Calu3 (cell line): ENCODE data around the gene ZNF277. TPM values are rescaled to one million over a fixed set of nuclear protein-coding genes. Genes with fewer than 3 reads are reported as not detected.

Source experiments
- BruUV-seq: library from RNA; stranded (reverse); fragments of 400-500 nt; replicated peaks from 2 replicates; lab custom pipeline; 2021; lab: Mats Ljungman, UMichigan
- CTCF ChIA-PET: fragments of 300-600 bp; sonication (Branson Sonifier 250); formaldehyde crosslinking; loops from one replicate; lab custom pipeline; 2022; ENCODE audit warnings: antibody characterized with exemption; lab: Charles Lee
- DNase-seq: peaks from one replicate; pipeline ENCODE4 v3.0.0; 2022
- H3K27ac Mint-ChIP-seq: one replicate; pipeline ENCODE4 v1.8.0; 2022; ENCODE audit warnings: mixed read lengths; ENCODE audit not compliant: unreplicated experiment
- H3K27me3 Mint-ChIP-seq: one replicate; pipeline ENCODE4 v1.8.0; 2022; ENCODE audit warnings: mixed read lengths; ENCODE audit not compliant: unreplicated experiment
- H3K36me3 Mint-ChIP-seq: one replicate; pipeline ENCODE4 v1.8.0; 2022; ENCODE audit warnings: mild to moderate bottlenecking, moderate library complexity, mixed read lengths; ENCODE audit not compliant: insufficient read depth, unreplicated experiment
- H3K4me1 Mint-ChIP-seq: one replicate; pipeline ENCODE4 v1.8.0; 2022; ENCODE audit warnings: mild to moderate bottlenecking, low read depth, mixed read lengths; ENCODE audit not compliant: unreplicated experiment
- H3K4me3 Mint-ChIP-seq: one replicate; pipeline ENCODE4 v1.8.0; 2022; ENCODE audit warnings: mild to moderate bottlenecking, low read depth, moderate library complexity, mixed read lengths; ENCODE audit not compliant: unreplicated experiment
- H3K9me3 Mint-ChIP-seq: one replicate; pipeline ENCODE4 v1.8.0; 2022; ENCODE audit warnings: low read depth, mixed read lengths; ENCODE audit not compliant: unreplicated experiment
- intact Hi-C: fragments of 100-400 bp; cut with micrococcal nuclease; formaldehyde crosslinking; loops from one replicate; pipeline ENCODE4 v1.10.0; 2022; ENCODE audit not compliant: unreplicated experiment
- total RNA-seq: library from RNA; stranded (reverse); gene quantifications from 2 replicates; pipeline ENCODE4 v1.2.3, GENCODE V29; 2022
- TF ChIP-seq, protein P1 (sequence below): fragments of 200-600 bp; IDR thresholded peaks from one replicate; pipeline ENCODE4 v1.8.0; 2022; ENCODE audit warnings: antibody characterized with exemption; ENCODE audit not compliant: unreplicated experiment

The ZNF277 gene
- total RNA-seq, 1 experiment from 2014 or later: 18.1 TPM

DNA sequence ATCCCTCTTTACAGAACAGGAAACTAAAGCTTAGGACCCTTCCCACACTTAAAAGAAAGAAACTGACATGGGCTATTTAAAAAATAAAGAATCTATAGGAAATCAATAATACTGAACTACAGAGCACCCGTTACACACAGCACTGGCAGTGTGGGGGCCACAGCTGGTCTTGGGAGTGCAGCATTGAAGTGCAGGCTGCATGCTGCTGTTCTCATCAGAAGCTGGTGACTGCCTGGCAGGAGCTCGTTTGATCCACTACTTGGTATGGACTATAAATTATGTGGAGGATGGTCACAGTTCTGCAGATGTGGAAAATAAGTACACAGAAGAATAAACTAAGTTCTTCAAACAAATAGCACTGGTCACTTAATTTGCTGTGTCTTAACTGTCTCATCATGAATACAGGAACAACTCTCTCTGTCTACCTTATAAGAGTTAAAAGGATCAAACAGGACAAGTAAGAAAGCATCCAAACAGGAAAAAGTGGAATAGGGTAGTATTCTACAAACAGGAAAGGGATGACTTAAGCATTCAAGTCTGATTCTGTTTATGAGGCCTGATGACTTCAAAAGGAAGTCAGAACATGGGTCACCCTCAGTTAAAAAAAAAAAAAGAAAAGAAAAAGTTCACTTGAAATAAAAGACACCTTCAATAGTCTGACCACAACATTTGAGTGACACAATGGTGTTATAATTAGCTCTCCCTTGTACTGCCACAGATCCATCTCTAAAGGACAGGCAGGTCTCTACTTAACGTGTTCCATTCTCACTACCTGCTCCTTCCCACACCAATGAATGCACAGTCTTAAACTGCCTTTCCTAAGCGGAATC lies 21.3 kb upstream of the ZNF277 start:
- no peaks in the 10 kb centered on the region for H3K36me3 Mint-ChIP-seq
- no TSS peak for BruUV-seq
- TF ChIP-seq, protein P1, sequence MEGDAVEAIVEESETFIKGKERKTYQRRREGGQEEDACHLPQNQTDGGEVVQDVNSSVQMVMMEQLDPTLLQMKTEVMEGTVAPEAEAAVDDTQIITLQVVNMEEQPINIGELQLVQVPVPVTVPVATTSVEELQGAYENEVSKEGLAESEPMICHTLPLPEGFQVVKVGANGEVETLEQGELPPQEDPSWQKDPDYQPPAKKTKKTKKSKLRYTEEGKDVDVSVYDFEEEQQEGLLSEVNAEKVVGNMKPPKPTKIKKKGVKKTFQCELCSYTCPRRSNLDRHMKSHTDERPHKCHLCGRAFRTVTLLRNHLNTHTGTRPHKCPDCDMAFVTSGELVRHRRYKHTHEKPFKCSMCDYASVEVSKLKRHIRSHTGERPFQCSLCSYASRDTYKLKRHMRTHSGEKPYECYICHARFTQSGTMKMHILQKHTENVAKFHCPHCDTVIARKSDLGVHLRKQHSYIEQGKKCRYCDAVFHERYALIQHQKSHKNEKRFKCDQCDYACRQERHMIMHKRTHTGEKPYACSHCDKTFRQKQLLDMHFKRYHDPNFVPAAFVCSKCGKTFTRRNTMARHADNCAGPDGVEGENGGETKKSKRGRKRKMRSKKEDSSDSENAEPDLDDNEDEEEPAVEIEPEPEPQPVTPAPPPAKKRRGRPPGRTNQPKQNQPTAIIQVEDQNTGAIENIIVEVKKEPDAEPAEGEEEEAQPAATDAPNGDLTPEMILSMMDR: no peak

DNA sequence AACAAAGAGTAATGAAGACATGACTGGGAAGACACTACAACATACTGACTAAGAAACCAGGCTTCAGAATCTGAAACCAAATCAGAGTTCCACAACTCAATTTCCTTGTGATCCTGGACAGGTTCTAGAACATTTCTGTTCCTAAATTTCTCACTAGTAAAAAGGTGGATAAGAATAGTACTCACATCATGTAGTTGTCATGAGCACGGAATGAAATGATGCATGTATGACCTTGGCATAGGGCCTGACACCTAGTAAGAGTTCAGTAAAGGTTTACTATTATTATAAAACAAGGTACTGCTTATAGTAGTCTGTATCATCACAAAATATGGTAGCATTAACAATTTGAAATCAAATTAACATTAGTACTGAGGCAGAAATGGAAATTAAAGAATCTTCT lies 20.2 kb upstream of the ZNF277 start:
- no peak overlapping the region for H3K27ac Mint-ChIP-seq
- TF ChIP-seq, protein P1: no peak
- CTCF ChIA-PET: no interaction called here
- no peaks in the 10 kb centered on the region for H3K4me1 Mint-ChIP-seq
- H3K4me3 Mint-ChIP-seq: no peak overlapping the region
- no peak for DNase-seq
- peaks cover 9% of the 10 kb centered on the region for H3K27me3 Mint-ChIP-seq
- no peaks in the 10 kb centered on the region for H3K9me3 Mint-ChIP-seq
- intact Hi-C loops: no loop called here
- no TSS peak for BruUV-seq
- no peaks in the 10 kb centered on the region for H3K36me3 Mint-ChIP-seq

More for the DNA sequence above, 21.3 kb upstream of the ZNF277 start:
- Mint-ChIP-seq H3K9me3 (no peaks in the 10 kb centered on the region), H3K27ac (no peak overlapping the region), H3K4me1 (no peaks in the 10 kb centered on the region), H3K4me3 (no peak overlapping the region), H3K27me3 (peaks cover 9% of the 10 kb centered on the region)
- no peak for DNase-seq
- CTCF ChIA-PET: no interaction called here
- intact Hi-C loops: no loop called here

DNA sequence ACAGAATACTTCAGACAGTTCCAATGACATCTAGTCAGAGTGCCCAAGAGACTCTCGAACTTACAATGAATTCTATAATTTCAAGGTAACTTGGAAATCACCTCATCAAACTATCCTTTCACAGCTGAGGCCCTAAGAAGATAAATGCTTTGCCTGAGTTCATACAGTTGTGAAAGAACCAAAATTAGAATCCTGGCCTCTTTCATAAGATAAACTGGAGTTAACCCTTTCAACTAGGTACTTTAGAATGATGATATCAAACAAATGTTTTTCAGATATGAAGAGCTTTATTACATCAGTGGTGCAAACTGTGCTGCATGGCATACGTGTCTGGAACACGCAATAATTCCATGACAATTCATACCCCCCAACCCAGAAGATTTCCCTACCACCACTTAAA lies 18.2 kb upstream of the ZNF277 start:
- peaks cover 9% of the 10 kb centered on the region for H3K27me3 Mint-ChIP-seq
- TF ChIP-seq, protein P1: no peak
- BruUV-seq: no TSS peak
- intact Hi-C loops: no loop called here
- H3K27ac Mint-ChIP-seq: no peak overlapping the region
- no peak for DNase-seq
- no peak overlapping the region for H3K4me3 Mint-ChIP-seq
- no peaks in the 10 kb centered on the region for H3K9me3 Mint-ChIP-seq
- CTCF ChIA-PET: no interaction called here
- H3K4me1 Mint-ChIP-seq: no peaks in the 10 kb centered on the region
- H3K36me3 Mint-ChIP-seq: no peaks in the 10 kb centered on the region

DNA sequence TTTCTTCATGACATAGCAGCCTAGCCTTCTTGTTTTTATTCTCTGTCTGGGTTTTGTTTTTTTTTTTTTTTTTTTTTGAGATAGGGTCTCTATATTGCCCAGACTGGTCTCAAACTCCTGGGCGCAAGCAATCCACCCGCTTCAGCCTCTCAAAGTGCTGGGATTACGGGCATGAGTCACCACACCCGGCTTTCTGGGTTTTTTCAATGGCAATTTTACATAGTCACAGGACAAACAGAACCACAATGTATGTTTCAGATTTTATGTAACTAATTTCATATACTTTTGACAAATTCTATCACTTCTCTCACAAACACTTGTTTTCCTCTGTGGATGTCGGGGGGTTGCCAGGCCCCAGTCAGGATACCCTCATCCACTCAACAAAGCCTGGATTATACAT lies 16.8 kb upstream of the ZNF277 start:
- H3K4me1 Mint-ChIP-seq: no peaks in the 10 kb centered on the region

More for the DNA sequence above, 16.8 kb upstream of the ZNF277 start:
- Mint-ChIP-seq H3K36me3 (no peaks in the 10 kb centered on the region), H3K4me3 (no peak overlapping the region), H3K27me3 (peaks cover 4% of the 10 kb centered on the region), H3K27ac (no peak overlapping the region), H3K9me3 (no peaks in the 10 kb centered on the region)
- TF ChIP-seq, protein P1: no peak
- BruUV-seq: no TSS peak
- CTCF ChIA-PET: no interaction called here
- intact Hi-C loops: no loop called here
- DNase-seq: no peak
